GM12891 (cell line): ENCODE results near the gene ACSL5.
"Not testable (repeated sequence)": the region's sequence is repeated elsewhere in the genome, so short reads cannot be mapped to it uniquely, and the experiment has no call there.

Source experiments
- POLR2A ChIP-seq: IDR thresholded peaks from 2 replicates; pipeline ENCODE4 v1.6.1; 2011; ENCODE audit warnings: low read depth, low read length, control low read depth
- POLR2AphosphoS5 ChIP-seq: IDR thresholded peaks from 2 replicates; pipeline ENCODE4 v1.6.1; 2011; ENCODE audit warnings: low read depth, low read length, control low read depth
- SPI1 ChIP-seq: IDR thresholded peaks from 2 replicates; pipeline ENCODE4 v1.6.1; 2011; ENCODE audit warnings: low read depth, low read length, control low read depth
- TAF1 ChIP-seq: IDR thresholded peaks from 2 replicates; pipeline ENCODE4 v1.6.1; 2011; ENCODE audit warnings: low read depth, low read length, control low read depth

DNA sequence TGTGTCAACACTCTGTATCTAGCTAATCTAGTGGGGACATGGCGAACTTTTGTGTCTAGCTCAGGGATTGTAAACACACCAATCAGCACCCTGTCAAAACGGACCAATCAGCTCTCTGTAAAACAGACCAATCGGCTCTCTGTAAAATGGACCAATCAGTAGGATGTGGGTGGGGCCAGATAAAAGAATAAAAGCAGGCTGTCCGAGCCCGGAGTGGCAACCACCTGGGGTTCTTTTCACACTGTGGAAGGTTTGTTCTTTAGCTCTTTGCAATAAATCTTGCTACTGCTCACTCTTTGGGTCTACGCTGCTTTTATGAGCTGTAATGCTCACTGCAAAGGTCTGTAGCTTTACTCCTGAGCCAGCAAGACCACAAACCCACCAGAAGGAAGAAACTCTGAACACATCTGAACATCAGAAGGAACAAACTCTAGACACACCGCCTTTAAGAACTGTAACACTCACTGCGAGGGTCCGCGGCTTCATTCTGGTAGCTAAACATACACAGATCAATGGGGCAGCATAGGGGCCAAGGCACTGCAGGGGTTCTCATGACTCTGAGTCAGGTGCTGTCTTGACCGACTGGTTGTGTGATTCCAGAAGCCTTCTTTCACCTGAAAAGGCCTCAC lies 1.6 kb upstream of the ACSL5 start:
- not testable (repeated sequence) for TF ChIP-seq POLR2A, TAF1, SPI1, POLR2AphosphoS5
